ENCODE results near the gene SLC2A1.

SLC2A1 gene

DNA sequence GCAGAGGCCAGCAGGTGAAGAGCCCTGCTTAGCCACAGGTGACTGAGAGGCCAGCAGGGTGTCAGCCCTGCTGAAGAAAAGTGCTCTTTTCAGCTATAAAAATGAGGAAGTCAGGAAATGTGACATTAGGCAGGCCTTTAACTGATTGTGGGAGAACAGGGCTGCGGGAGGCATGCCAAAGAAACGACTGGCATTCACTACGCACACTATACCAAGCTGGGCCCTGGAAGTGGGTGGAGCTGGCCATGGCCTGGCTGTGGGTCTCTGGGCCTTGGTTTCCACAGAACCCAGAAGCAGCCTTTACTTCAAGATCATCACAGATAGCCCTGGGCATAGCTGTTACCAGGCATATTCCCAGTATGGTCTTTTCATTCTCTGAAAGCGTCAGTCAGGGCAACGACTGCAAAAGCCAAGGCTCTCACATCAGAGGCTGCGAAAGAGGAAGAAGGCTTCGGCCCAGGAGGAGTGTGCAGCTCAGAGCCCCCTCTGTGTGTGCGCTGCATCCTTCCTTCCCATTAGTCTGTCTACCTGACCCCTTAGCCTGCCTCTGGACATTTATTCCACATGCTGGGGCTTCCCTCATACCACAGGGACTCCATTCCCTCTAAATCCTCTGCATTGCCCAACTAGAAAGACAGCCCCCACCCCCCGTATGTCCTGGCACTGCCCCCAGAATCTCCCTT lies 14.3 kb downstream of the SLC2A1 start:
- Mint-ChIP-seq H3K9me3 (no peaks in the 10 kb centered on the region), H3K36me3 (ENCODE audit: low read depth) (peaks cover 30% of the 10 kb centered on the region), H3K27me3 (ENCODE audit: low read depth) (peaks cover 3% of the 10 kb centered on the region), H3K4me3 (no peak overlapping the region), H3K27ac (no peak overlapping the region), H3K4me1 (peaks cover 33% of the 10 kb centered on the region)
- TF ChIP-seq, protein P1, sequence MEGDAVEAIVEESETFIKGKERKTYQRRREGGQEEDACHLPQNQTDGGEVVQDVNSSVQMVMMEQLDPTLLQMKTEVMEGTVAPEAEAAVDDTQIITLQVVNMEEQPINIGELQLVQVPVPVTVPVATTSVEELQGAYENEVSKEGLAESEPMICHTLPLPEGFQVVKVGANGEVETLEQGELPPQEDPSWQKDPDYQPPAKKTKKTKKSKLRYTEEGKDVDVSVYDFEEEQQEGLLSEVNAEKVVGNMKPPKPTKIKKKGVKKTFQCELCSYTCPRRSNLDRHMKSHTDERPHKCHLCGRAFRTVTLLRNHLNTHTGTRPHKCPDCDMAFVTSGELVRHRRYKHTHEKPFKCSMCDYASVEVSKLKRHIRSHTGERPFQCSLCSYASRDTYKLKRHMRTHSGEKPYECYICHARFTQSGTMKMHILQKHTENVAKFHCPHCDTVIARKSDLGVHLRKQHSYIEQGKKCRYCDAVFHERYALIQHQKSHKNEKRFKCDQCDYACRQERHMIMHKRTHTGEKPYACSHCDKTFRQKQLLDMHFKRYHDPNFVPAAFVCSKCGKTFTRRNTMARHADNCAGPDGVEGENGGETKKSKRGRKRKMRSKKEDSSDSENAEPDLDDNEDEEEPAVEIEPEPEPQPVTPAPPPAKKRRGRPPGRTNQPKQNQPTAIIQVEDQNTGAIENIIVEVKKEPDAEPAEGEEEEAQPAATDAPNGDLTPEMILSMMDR (IDR thresholded peaks at IDR 0.05; ENCODE audit: unreplicated experiment in 3 of 3): no peak

DNA sequence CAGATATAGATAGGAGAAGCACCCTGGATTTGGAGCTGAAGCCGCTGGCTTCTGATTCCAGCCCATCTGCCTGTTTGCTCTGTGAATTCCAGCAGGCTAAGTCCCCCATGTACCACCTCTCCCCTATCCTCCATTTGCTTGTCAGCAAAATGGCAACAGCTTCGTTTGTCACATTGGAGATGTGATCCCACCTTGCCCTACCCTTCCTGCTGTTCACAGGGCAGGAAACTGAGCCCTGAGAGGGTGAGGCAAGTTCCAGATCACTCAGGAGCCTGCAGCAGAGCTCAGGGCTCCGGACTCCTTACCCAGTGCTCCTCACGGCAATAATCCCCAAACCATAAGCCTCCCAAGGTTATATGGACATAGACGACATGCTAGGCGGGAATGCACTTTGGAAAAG lies 14.9 kb downstream of the SLC2A1 start:
- Mint-ChIP-seq H3K4me3 (no peak overlapping the region), H3K27ac (peak overlapping the region in 1 of 3 experiments; percentile 12), H3K36me3 (ENCODE audit: low read depth) (peaks cover 36% of the 10 kb centered on the region), H3K9me3 (no peaks in the 10 kb centered on the region), H3K4me1 (peaks cover 33% of the 10 kb centered on the region), H3K27me3 (ENCODE audit: low read depth) (peaks cover 3% of the 10 kb centered on the region)
- TF ChIP-seq, protein P1 (IDR thresholded peaks at IDR 0.05; ENCODE audit: unreplicated experiment in 3 of 3): no peak

DNA sequence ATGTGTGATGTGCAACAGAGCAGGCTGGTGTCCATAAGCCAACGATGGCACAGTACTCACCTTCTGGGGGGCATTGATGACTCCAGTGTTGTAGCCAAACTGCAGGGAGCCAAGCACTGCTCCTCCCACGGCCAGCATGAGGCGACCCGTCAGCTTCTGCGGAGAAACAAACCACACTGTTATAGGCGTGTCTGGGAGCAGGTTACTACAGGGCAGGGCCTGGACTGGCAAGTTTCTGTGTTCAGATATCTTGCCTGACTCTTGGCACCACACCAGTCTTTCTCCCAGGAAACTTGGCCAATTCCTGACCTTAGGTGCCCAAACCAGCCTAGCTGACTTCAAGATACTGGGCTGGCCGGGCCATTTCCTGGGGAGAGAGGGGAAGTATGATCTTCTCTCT lies 15.5 kb downstream of the SLC2A1 start:
- TF ChIP-seq, protein P1 (IDR thresholded peaks at IDR 0.05; ENCODE audit: unreplicated experiment in 3 of 3): no peak
- Mint-ChIP-seq H3K27me3 (ENCODE audit: low read depth) (peaks cover 3% of the 10 kb centered on the region), H3K4me3 (no peak overlapping the region), H3K27ac (peak overlapping the region in 2 of 3 experiments; percentile 30 to 70), H3K36me3 (ENCODE audit: low read depth) (peaks cover 37% of the 10 kb centered on the region), H3K4me1 (peaks cover 33% of the 10 kb centered on the region), H3K9me3 (no peaks in the 10 kb centered on the region)

DNA sequence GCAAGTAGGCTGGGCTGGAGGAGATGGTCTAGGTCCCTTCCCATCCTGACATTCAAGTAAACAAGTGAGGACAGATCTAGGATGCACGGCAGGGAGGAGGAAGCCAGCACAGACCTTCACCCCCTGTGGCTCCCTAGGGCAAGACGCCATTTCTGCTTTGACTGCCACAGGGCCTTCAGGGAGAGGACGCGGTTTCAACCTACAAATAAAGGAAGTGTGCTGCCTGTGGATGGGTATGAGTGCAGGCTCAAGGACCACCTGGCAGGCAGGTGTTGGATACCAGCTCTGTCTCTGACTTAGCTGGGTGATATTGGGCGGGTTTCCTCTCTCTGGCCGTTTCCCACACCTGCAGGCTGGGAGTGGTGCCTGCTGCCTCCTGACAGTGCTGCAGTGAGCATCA lies 16.2 kb downstream of the SLC2A1 start:
- Mint-ChIP-seq H3K27ac (peak overlapping the region in 2 of 3 experiments; percentile 30 to 70), H3K27me3 (ENCODE audit: low read depth) (peaks cover 3% of the 10 kb centered on the region), H3K9me3 (no peaks in the 10 kb centered on the region), H3K36me3 (ENCODE audit: low read depth) (peaks cover 40% of the 10 kb centered on the region), H3K4me3 (no peak overlapping the region), H3K4me1 (peaks cover 37% of the 10 kb centered on the region)
- TF ChIP-seq, protein P1 (IDR thresholded peaks at IDR 0.05; ENCODE audit: unreplicated experiment in 3 of 3): no peak

DNA sequence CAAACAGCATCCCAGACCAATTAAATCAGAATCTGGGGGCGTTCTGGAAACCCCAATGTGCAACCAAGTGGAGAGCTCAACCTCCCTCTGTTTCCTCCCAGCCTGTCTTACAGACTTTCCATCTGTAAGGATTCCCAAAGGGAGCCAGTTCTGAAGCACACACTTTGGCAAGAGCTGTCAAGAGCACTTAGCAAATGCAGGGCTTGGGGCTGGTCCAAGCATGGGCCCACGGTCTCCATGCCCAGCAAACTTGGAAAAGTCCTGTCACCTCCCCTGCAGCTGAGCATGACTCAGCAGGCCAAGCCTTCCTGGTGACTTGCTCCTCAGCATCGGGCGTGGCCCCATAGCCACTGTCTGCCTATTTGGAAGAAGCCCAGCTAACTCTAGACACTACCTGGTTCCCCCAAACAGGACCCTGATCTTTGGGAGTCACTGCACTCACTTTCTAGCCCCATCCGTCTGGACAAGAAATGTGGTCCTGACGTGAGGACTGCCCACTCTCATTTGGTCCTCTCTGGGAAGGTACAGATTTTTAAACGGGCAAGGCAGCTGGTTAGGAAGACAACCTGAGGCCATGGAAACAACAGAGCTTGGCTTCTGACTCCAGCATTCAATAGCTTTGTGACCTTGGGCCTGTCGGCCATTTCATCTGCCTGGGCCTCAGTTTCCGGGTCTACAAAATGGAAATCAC lies 16.9 kb downstream of the SLC2A1 start:
- TF ChIP-seq, protein P1 (IDR thresholded peaks at IDR 0.05; ENCODE audit: unreplicated experiment in 3 of 3): no peak
- Mint-ChIP-seq H3K9me3 (no peaks in the 10 kb centered on the region), H3K27ac (peak overlapping the region in 2 of 3 experiments; percentile 77 to 81), H3K4me1 (peaks cover 43% of the 10 kb centered on the region), H3K4me3 (no peak overlapping the region), H3K36me3 (ENCODE audit: low read depth) (peaks cover 44% of the 10 kb centered on the region), H3K27me3 (ENCODE audit: low read depth) (peaks cover 3% of the 10 kb centered on the region)
